GM19193 (cell line): Measurements from ENCODE around the gene ACOX3.

Source experiments
- POLR2A ChIP-seq: IDR thresholded peaks from 4 replicates; pipeline ENCODE4 v1.6.1; 2011; ENCODE audit not compliant: insufficient read depth, insufficient read length; ENCODE audit errors: extremely low read depth

ACOX3 gene

GRCh38 chr4:8390577-8390976, 49.9 kb downstream of the ACOX3 start:
- no peak for TF ChIP-seq POLR2A

- no peak for TF ChIP-seq POLR2A
Observed at GRCh38 chr4:8388528-8388870, 52.0 kb downstream of the ACOX3 start.

- no peak for TF ChIP-seq POLR2A
Observed at GRCh38 chr4:8387615-8388527, 52.7 kb downstream of the ACOX3 start.

GRCh38 chr4:8387194-8387593, 53.3 kb downstream of the ACOX3 start:
- TF ChIP-seq POLR2A = no peak

- no peak for TF ChIP-seq POLR2A
Observed at GRCh38 chr4:8386731-8387130, 53.8 kb downstream of the ACOX3 start.

- no peak for TF ChIP-seq POLR2A
Observed at GRCh38 chr4:8385611-8386010, 54.9 kb downstream of the ACOX3 start.

GRCh38 chr4:8385106-8385505, 55.4 kb downstream of the ACOX3 start:
- no peak for TF ChIP-seq POLR2A

GRCh38 chr4:8384397-8385060, 56.0 kb downstream of the ACOX3 start:
- TF ChIP-seq POLR2A = no peak

GRCh38 chr4:8383451-8384160, 56.9 kb downstream of the ACOX3 start:
- no peak for TF ChIP-seq POLR2A

GRCh38 chr4:8383016-8383415, 57.5 kb downstream of the ACOX3 start:
- no peak for TF ChIP-seq POLR2A

GRCh38 chr4:8381814-8382581, 58.5 kb downstream of the ACOX3 start:
- TF ChIP-seq POLR2A = no peak

- no peak for TF ChIP-seq POLR2A
Observed at GRCh38 chr4:8380511-8381415, 59.8 kb downstream of the ACOX3 start.

- TF ChIP-seq POLR2A = no peak
Observed at GRCh38 chr4:8379771-8380170, 60.8 kb downstream of the ACOX3 start.

- TF ChIP-seq POLR2A = no peak
Observed at GRCh38 chr4:8379281-8379680, 61.2 kb downstream of the ACOX3 start.
